ENCODE measurements around the gene IQCH.

IQCH gene

DNA sequence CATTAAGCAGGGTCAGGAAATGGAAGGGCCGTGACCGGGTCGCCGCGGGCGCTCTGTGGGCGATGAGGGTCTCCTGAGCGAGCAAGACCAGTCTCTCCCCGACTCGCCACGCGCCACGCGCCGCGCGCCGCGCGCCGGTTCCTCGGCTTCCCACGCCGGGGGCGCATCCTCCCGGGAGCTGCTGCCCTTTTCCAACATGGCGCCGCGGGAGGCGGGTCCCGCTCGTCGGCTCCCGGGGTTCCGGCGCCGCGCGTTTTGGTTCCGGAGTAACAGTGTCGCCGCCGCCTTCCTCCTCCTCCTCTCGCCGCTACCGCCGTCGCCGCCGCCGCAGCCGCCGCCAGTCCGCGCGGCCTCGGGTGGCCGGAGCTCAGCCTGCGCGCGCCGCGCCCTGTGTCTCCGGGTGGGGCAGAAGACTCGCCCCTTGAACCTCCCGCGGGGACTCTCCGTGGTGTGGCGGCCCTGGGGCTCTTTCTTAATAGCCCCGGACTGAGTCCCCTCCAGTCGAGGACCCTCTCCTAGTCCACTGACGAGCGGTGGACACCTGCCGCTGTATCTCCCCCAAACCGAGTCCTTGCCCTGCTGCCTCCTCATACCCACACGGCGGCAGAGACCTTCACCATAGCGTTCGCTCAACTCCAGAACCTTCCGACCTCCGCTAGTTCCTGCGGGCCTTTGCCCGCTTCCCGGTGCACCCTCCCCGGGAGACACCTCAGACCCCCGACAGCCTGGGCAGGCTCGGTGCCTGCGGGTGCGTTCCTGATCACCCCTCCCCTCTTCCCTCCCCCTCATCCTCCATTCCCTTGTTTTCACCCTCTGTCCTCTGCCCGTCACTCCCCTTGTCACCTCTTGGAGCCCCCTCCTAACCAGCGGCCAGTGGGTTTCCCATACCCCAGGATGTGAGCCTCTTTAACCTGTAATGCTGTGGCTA is 288.1 kb downstream of the IQCH start, which contains the start of gene MAP2K5:
MAP2K5 (plus strand) TSS at position 284 of the 928 bp plus-strand sequence; CDS start at position 917, 633 bp downstream.
- DNase-seq = peak; percentile 83
- Mint-ChIP-seq H3K27ac (peak within 1 kb of the TSS; percentile 95), H3K36me3 (ENCODE audit: low read depth) (peaks cover 40% of the 10 kb centered on the region), H3K27me3 (ENCODE audit: low read depth, poor library complexity) (peaks cover 7% of the 10 kb centered on the region), H3K4me3 (peak within 1 kb of the TSS; percentile 98), H3K9me3 (peaks cover 19% of the 10 kb centered on the region), H3K4me1 (peaks cover 54% of the 10 kb centered on the region)
- TF ChIP-seq, protein P1, sequence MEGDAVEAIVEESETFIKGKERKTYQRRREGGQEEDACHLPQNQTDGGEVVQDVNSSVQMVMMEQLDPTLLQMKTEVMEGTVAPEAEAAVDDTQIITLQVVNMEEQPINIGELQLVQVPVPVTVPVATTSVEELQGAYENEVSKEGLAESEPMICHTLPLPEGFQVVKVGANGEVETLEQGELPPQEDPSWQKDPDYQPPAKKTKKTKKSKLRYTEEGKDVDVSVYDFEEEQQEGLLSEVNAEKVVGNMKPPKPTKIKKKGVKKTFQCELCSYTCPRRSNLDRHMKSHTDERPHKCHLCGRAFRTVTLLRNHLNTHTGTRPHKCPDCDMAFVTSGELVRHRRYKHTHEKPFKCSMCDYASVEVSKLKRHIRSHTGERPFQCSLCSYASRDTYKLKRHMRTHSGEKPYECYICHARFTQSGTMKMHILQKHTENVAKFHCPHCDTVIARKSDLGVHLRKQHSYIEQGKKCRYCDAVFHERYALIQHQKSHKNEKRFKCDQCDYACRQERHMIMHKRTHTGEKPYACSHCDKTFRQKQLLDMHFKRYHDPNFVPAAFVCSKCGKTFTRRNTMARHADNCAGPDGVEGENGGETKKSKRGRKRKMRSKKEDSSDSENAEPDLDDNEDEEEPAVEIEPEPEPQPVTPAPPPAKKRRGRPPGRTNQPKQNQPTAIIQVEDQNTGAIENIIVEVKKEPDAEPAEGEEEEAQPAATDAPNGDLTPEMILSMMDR (IDR thresholded peaks at IDR 0.05) = no peak

DNA sequence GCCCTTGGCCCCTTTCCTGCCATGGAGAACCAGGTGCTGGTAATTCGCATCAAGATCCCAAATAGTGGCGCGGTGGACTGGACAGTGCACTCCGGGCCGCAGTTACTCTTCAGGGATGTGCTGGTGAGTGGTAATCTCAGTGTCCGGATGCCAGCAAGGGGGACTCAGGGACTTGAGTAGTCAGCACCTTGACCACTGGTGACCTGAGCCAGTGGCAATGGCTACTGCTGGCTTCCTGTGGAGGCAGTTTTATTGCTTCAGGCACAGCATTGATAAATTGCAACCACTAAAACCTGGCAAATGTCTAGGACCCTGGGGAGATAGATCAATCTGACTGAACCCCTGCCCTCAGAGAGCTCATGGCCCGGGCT is 288.7 kb downstream of the IQCH start:
- H3K4me3 Mint-ChIP-seq = peak overlapping the region; percentile 98
- peaks cover 60% of the 10 kb centered on the region for H3K4me1 Mint-ChIP-seq
- peaks cover 40% of the 10 kb centered on the region for H3K36me3 Mint-ChIP-seq (ENCODE audit: low read depth)
- H3K27ac Mint-ChIP-seq = peak overlapping the region; percentile 95
- DNase-seq = peak; percentile 40
- peaks cover 7% of the 10 kb centered on the region for H3K27me3 Mint-ChIP-seq (ENCODE audit: low read depth, poor library complexity)
- TF ChIP-seq, protein P1 (IDR thresholded peaks at IDR 0.05) = no peak
- peaks cover 19% of the 10 kb centered on the region for H3K9me3 Mint-ChIP-seq

DNA sequence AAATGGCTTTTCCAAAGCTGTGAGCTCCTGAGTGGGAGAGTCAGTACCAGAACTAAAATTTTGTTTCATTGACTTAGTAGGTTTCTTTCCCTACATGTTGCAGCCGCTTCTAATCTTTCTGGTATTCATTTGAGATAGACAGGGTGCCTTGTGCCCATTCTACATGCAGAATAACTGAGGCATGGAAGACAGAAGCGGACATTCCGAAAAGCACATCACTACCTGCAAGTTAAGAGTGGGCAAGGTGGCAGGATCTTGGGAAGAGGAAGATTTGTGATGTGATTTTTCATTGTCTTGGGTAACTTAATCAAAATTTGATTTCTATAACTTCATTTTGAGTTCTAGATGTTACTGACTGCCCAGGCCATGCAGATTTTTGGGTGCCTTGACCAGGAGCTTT is 289.9 kb downstream of the IQCH start:
- peaks cover 40% of the 10 kb centered on the region for H3K36me3 Mint-ChIP-seq (ENCODE audit: low read depth)
- peak overlapping the region; percentile 58 for H3K4me3 Mint-ChIP-seq

DNA sequence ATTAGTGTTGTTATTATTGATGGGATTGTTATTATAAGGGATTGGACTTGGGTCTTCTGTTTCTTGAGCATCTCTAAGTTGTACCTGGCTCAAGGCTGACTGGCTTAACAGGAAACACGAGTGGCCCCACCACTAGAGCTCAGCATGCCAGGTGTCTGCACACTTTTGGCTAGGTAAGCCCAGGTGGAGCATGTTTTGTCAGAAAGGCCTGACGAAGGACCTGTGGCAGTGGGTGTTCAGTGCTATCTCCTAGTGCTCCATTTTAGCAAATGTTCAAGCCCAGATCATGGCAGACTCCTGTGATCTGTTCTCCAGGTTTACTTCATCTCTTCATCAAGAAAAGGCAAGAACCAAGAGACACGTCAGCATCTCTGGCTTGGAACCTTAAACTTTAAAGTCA is 291.3 kb downstream of the IQCH start:
- TF ChIP-seq, protein P1 (IDR thresholded peaks at IDR 0.05) = no peak
- H3K27ac Mint-ChIP-seq = no peak overlapping the region
- no peak overlapping the region for H3K4me3 Mint-ChIP-seq
- H3K36me3 Mint-ChIP-seq (ENCODE audit: low read depth) = peaks cover 46% of the 10 kb centered on the region
- DNase-seq = no peak
- H3K9me3 Mint-ChIP-seq = peaks cover 19% of the 10 kb centered on the region
- H3K27me3 Mint-ChIP-seq (ENCODE audit: low read depth, poor library complexity) = no peaks in the 10 kb centered on the region
- peaks cover 82% of the 10 kb centered on the region for H3K4me1 Mint-ChIP-seq

More for the DNA sequence above, 289.9 kb downstream of the IQCH start:
- Mint-ChIP-seq H3K9me3 (peaks cover 19% of the 10 kb centered on the region), H3K4me1 (peaks cover 72% of the 10 kb centered on the region), H3K27me3 (ENCODE audit: low read depth, poor library complexity) (no peaks in the 10 kb centered on the region), H3K27ac (no peak overlapping the region)
- no peak for DNase-seq
- TF ChIP-seq, protein P1 (IDR thresholded peaks at IDR 0.05) = no peak

DNA sequence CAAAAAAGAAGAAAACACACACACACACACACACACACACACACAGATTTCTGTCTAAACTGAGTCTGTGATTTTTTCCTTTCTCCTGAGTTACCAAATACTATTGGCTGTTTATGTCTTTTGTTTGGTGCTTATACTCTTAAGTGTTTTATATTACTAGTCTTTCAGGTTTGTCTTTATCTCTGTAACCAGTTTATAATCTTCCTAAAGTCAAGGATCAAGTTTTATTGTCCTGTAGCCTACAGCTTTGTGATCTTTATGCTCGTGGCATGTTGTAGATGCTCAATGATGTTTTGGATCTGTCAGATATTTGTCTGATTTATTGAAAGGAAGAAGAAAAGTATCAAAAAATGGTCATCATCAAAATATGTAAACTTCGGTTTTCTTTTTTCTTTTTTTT is 292.5 kb downstream of the IQCH start:
- peaks cover 19% of the 10 kb centered on the region for H3K9me3 Mint-ChIP-seq
- H3K27me3 Mint-ChIP-seq (ENCODE audit: low read depth, poor library complexity) = no peaks in the 10 kb centered on the region
- no peak overlapping the region for H3K4me3 Mint-ChIP-seq
- peaks cover 52% of the 10 kb centered on the region for H3K36me3 Mint-ChIP-seq (ENCODE audit: low read depth)
- no peak overlapping the region for H3K27ac Mint-ChIP-seq
- peaks cover 71% of the 10 kb centered on the region for H3K4me1 Mint-ChIP-seq
- no peak for DNase-seq
- TF ChIP-seq, protein P1 (IDR thresholded peaks at IDR 0.05) = no peak
